Right ventricle myocardium superior (tissue), 1 donor: ENCODE data around the gene TEX13D. TPM values are rescaled to one million over a fixed set of nuclear protein-coding genes. Genes with fewer than 3 reads are reported as not detected.
"Not testable (repeated sequence)": the region's sequence is repeated elsewhere in the genome, so short reads cannot be mapped to it uniquely, and the experiment has no call there.

Source experiments
- ATAC-seq: fragments of 200-7000 bp; cut with Tn5 transposase; one replicate; pipeline ENCODE4 v1.9.1; 2020; ENCODE audit warnings: mild to moderate bottlenecking; ENCODE audit not compliant: poor library complexity
- DNase-seq: peaks from one replicate; pipeline ENCODE4 v3.0.0-alpha.2; 2020
- intact Hi-C: fragments of 100-400 bp; cut with DNase I; formaldehyde crosslinking; loops from one replicate; pipeline ENCODE4 v1.11.2; 2022
- long read RNA-seq: library from polyadenylated mRNA; unstranded; transcript quantifications from one replicate; pipeline ENCODE4 v2.0.0, GENCODE V29; 2021
- total RNA-seq: library from RNA; stranded (reverse); fragmentation: NEBNext Ultra II Directional; extraction: Animal tissue kit (Norgen Biotek cat#: 25700); gene quantifications from one replicate; pipeline ENCODE4 v1.2.1, GENCODE V29; 2021
- donor health status: DM: no; HTN: yes; CAD: no; lungs with severe emphysema.

TEX13D gene
- not detected for total RNA-seq
- long read RNA-seq = 0 reads

- intact Hi-C loops = no loop called here
- ATAC-seq = no peak
- peak; percentile 17 for DNase-seq
These were observed at the start of gene TEX13D for GRCh38 chrX:124332481-124333424. Gene TEX13D, plus strand, starts transcription at chrX:124332660. Its CDS starts 258 bp downstream, at chrX:124332918.

GRCh38 chrX:124289443-124289842, 43.0 kb upstream of the TEX13D start:
- ATAC-seq = no peak
- intact Hi-C loops = no loop called here
- no peak for DNase-seq

DNA sequence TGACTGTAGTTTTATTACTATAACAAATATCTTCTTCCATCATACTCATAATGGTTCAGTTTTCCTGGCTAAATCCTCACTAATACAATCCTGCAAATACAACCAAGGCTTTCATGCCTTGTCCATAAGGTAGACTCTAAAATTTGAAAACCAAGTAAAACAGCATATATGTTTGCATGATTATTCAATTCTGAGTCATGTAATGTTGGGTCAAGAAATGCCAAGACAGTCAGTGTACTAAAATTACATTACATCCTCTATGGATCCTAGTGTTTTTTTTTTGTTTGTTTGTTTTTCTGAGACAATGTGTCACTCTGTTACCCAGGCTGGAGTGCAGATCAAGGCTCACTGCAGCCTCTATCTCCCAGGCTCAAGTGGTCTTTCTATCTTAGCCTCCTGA, 38.6 kb upstream of the TEX13D start:
- no peak for ATAC-seq
- intact Hi-C loops = no loop called here
- no peak for DNase-seq

- ATAC-seq, intact Hi-C loops: not testable (repeated sequence)
These were observed 33.1 kb upstream of the TEX13D start for GRCh38 chrX:124299323-124299722.

GRCh38 chrX:124300405-124300804, 32.1 kb upstream of the TEX13D start:
- intact Hi-C loops = no loop called here
- ATAC-seq (no peak), DNase-seq (no peak)

More at GRCh38 chrX:124299323-124299722, 33.1 kb upstream of the TEX13D start:
- not testable (repeated sequence) for DNase-seq

GRCh38 chrX:124307253-124307907, 25.1 kb upstream of the TEX13D start:
- ATAC-seq (no peak), DNase-seq (no peak)
- intact Hi-C loops = no loop called here

DNA sequence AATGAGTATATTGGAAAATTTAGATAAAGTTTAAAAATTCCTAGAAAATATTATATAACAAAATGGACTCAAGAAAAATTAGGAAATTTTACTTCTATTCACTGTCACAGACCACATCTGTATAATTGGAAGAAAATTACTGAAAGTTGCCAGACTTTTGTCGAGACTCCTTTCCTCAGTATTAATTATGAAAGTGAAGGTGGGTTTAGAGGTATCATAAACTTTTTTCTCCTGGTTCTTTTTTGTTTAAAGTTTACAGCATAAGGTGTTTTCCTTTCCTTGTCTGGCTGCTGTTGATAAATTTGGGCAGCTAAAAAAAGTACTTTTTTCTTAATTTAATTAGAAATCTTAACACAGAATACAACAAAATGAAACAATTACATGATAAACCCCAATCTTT, 6.7 kb upstream of the TEX13D start:
- no peak for ATAC-seq
- intact Hi-C loops = no loop called here
- no peak for DNase-seq

DNA sequence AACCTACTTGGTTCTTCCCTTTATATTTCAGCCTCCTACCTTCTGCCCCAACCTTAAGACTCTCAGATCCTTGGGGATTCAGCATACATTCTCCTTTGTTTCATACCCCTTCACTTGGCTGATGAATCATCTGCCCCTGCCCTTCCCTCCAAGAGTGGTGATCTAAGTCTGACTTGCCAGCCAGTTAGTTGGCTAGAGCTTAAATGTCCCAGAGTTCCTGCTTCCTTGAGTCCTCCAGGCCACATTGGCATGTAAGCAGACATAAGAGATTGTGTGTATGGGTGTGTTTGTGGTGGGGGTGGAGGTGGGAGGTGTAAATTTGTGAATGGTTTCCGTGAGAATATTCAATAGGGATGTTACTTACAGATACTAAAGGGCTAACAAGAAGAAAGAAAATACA, 3.7 kb upstream of the TEX13D start:
- intact Hi-C loops = no loop called here
- ATAC-seq (no peak), DNase-seq (no peak)

DNA sequence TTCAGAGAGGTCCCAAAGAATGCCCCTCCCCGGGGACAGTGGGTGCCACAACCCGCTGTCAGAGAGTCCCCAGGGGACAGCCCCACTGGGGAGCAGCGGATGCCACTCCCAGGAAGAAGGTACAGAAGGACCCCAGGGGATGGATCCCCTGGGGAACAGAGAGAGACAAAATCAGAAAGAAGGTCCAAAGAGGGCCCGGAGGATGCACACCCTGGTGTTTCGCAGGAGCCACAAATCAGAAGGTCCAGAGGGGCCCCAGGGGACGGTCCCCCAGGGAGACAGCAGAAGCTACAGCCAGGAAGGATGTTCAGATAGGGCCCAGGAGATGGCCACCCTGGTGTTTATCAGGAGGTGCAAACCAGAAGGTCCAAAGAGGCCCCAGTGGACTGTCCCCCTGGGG, 1.4 kb downstream of the TEX13D start:
- ATAC-seq = no peak
- intact Hi-C loops = no loop called here
- DNase-seq = no peak

GRCh38 chrX:124334555-124334954, 2.1 kb downstream of the TEX13D start:
- DNase-seq, ATAC-seq, intact Hi-C loops: not testable (repeated sequence)

DNA sequence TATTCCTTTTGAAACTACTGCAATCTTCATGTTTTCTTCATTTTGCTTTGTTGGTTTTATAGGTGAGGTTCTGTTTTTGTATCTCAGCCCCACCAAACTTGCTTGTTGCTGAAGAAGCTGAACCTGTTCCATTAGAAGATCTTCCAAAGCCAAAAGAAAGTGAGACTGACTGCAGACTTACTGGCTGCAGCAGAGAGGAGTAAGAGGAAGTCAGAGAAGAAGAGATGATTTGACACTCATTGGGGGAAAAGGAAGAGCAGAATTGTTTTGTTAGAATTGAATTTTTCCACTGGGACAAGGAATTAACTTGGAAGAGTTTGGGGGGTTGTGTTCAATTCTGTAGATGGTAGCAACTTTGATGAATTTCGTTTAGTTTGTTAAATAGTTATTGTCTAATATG, 3.1 kb downstream of the TEX13D start:
- DNase-seq (no peak), ATAC-seq (no peak)
- intact Hi-C loops = no loop called here

DNA sequence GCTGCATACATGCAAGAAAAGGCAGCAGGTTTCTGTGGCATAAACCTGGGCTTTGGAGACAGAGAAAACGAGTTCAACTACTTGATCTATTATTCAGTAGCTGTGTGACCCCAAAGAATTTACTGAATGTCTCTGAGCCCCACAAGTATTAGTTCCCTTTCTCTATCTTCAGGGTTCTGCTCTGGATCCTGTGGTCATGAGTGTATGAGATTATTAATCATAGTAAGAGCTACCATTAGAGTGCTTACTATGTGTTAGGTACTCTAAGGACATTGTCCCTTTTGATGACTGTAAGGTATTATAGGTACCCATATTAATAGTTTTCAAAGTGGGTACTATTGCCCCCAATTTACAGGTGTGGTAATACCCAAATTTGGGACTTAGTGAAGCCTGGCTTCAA, 5.5 kb downstream of the TEX13D start:
- no peak for DNase-seq
- intact Hi-C loops = no loop called here
- ATAC-seq = no peak

- intact Hi-C loops = no loop called here
- ATAC-seq (no peak), DNase-seq (no peak)
These were observed 6.5 kb downstream of the TEX13D start for GRCh38 chrX:124338733-124339514.

DNA sequence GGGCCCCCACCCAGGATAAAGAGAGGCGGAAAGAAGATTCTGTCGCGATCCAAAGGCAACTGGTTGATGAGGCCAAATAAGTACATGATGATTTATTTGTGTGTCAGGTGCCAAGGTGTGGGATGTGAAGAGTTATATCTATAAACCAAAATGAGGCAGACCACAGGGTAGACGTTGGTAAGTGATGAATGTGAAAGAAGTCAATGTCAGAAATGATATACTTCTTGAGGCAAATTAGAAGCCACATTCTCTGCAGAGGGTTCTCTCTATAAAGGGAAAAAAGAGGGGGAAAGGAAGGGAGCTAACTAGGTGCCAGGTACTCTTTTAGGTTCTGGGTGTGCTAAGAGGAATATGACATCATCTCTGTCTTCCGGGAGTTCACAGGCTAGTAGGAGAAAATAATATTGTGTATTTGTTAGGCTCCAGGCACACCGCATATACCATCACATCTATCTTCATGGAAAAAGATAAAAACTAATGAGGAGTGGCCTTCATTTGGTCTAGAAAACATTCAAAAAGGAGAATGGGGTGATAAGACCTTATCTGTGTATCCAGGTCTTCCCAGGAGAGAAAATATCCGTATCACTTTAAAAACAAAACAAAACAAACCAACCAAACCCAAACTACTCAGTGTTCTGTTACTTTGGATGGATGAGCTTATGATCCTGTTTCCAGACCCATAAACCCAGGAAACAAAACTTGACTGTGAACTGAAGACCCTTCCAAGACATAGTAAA, 9.1 kb downstream of the TEX13D start:
- DNase-seq (no peak), ATAC-seq (no peak)
- intact Hi-C loops = no loop called here

GRCh38 chrX:124342174-124342867, 9.9 kb downstream of the TEX13D start:
- ATAC-seq = no peak
- DNase-seq = no peak
- intact Hi-C loops = no loop called here

DNA sequence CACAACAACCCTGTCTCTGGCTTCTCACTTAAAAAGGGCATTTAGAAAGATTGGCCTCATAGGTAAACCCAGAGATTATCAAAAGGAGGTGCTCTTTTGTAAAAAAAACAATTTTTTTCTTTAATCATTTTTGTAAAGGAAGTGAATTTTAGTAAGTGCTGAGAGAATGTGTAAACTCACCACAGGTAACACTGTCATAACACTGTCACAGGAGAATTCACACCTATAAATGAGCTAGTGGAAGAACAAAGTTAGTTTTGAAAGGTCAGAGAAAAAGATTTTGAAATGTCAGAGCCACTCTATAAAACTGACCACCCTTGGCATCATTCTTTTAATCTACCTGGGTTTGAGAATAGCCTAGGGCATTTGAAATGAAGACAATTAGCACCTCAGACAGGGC, 10.6 kb downstream of the TEX13D start:
- DNase-seq (no peak), ATAC-seq (no peak)
- intact Hi-C loops = no loop called here

DNA sequence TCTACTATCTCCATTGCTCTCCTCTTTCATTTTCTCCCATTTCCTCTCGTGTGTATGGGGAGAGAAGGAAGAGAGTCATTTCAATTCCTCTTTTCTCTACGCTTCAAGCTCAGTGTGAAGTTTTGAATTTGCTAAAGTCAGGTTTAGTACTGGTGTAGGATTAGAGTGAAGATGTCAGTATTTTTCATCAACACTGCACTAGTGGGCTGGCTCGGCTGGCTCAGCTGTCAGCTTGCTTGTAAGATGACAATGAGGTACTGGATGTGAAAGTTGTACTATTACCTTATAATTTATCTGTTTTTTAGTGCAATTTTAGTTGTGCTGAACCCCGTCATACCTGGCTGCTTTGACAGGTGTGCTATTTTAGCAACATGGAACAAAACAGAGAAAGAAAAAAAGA, 11.8 kb downstream of the TEX13D start:
- ATAC-seq (no peak), DNase-seq (no peak)
- intact Hi-C loops = no loop called here
